HG03354 (cell line): ENCODE measurements around the gene LRCH1.

Experiments
- ATAC-seq: cut with Tn5 transposase; IDR thresholded peaks from one replicate; pipeline ENCODE4 v1.9.1; 2021; ENCODE audit warnings: mild to moderate bottlenecking; ENCODE audit not compliant: unreplicated experiment, poor library complexity, severe bottlenecking

LRCH1 gene

DNA sequence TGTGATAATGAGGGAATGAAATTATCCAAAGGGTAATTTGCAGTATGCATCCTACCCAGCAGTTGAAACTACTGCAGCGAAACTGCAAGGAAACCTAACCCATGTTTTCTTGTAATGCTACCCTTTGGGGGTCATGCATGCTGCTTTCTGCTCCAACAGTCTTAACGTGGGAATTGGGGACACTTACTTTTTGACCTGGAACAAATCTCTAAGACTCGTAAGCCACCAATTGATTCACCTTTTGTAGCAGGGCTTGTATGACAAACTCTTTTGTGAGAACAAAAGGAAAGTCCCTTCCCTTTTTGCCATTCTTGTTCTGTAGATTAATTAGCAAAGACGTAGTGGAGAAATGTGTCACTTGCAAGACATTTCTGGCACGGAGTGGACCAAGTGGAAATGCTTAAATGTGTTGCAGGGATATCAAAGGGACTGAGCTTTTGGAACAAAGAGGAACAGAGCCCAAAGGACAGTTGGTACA is 27.4 kb downstream of the LRCH1 start:
- no peak for ATAC-seq

DNA sequence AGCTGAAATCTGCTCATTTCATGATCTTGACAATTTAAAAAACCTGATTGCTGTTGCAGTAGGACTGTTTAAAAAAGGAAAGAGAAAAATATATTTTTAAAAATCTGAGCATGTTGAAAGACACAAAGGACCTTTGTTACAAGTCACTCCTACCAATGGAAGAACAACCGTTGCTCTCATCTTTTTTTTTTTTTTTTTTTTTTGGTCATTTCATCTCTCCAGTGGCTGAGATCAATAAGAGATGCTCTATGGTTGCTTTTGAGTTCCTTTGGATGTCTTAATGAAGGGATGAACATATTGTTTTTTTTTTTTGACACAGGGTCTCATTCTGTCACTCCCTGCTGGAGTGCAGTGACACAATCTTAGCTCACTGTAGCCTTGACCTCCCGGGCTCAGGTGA is 29.2 kb downstream of the LRCH1 start:
- ATAC-seq = no peak

DNA sequence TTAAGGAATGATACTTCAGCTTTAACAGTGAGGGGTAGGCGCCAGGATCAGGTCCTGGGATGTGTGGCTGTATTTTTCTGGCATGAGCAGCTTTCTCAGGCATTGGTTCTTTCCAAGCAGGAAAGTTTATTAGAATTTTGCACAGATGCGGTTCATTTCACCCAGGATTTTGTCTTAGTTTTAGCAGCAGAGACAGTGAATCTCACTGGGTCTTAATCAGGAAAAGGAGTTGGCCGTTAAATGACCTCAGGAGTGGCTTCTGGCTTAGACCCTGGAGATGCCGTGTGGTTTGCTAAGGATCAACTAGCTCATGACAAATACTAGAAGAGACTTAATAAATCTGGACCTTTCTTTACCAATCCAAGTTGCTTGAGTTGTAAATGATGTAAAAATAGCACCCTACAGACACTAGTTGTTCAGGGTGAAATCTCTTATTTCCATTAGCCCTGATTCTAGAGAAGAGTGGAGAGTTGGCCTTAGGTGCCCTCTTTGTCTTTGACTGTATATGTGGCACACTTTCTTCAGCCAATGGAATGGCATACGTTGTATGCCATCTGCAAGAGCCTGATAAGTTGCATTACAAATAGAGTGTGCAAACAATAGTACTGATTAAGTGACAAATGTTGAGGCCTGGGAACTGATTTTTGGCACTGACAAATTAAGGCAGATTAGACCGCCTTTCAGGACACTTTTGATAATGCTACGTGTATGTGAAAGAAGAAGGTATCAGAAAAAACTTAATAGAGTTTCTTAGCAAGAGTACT is 34.0 kb downstream of the LRCH1 start:
- ATAC-seq = no peak

DNA sequence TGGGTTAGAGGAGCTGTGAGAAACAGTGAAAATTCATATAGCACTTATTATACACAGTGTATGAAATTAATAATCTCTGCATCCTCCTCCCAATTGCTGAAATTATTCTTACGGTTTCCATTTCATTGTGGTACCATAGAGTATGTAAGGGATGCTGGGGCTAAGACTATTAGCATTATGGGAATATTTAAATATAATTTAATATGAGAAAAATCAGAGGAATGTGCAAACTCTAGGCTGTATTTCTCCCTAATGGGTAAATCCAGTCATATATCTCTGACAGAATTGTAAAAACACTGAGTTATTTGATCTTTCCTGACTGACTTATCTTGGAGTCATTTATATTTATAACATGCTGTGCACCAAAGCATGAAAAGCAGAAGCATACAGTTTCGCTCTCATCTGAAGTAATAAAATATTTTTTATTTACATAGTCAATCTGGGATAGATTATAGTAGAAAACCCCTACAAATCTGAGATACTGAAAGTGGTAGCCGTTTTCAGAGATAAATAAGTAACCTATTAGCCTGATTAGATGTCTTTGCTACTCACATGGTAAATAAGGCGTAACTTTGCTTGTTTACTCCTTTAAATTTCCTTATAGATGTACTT is 34.9 kb downstream of the LRCH1 start:
- ATAC-seq = peak; percentile 67

DNA sequence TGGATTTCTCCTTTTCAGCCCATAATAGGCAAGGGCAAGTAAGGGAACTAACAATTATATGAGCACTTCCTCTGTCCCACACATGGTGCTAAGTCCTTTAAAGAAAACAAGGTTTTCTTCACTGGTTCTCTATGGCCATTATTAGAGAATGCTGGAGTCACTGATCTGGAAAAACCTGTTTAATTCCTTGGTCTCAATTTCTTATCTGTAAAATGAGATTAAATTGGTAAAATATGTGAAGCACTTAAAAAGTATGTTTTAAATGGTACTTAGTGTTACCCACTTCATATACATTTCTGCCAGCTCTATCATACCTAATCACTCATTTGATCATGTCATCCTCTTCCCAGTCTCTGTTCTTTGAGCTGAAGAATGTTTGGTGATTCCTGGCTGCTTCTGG is 39.4 kb downstream of the LRCH1 start:
- no peak for ATAC-seq

DNA sequence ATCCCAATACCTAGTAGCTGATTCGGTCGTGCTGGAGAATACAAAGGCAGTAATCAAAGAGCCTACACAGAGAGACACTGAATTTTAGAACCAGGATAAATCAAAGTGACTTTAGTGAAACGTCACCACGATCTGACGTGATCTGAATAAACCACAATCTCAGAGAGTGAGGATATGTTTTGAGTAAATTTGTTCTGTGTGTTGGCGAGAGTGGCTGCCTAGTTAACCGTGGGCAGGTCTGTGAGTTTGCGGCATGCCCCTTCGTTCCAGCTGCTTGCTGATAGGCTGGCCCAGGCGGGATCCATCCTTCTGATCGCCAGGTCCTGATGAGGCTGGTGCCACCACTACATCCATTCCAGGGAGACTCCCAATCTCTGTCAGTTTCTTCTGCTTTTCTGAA is 40.4 kb downstream of the LRCH1 start:
- ATAC-seq = peak; percentile 52

DNA sequence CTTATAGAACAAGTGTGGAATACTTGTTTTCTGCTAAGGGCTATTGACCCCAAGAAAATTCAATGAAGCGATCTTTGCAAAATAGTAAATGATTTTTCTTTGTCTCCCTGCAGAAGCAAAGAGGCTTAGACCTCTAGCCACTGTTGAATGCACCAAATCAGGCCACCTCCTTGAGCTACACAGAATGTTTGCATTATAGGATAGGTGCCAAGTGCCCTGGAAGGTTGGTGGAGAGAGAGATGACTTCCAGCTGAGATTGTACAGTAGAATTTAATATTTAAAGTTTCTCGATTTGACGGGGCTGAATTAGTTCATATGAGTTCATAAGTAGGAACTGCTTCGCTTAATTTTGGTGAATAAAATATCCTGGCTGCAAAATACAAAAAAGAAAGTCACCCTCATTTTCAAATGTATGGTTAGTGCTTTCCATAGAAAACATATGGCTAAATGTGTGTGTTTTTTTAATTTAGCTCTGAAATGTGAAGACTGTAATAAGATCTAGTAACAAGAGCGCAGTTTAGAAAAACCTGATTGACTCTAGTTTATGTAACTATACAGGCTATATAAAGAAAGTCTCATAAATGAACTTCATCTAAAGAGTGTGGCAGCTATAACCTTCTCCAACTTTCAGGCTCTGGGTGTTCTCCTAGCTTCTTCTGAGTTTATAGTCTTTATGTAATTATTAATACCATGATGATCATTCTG is 41.6 kb downstream of the LRCH1 start:
- ATAC-seq = no peak

DNA sequence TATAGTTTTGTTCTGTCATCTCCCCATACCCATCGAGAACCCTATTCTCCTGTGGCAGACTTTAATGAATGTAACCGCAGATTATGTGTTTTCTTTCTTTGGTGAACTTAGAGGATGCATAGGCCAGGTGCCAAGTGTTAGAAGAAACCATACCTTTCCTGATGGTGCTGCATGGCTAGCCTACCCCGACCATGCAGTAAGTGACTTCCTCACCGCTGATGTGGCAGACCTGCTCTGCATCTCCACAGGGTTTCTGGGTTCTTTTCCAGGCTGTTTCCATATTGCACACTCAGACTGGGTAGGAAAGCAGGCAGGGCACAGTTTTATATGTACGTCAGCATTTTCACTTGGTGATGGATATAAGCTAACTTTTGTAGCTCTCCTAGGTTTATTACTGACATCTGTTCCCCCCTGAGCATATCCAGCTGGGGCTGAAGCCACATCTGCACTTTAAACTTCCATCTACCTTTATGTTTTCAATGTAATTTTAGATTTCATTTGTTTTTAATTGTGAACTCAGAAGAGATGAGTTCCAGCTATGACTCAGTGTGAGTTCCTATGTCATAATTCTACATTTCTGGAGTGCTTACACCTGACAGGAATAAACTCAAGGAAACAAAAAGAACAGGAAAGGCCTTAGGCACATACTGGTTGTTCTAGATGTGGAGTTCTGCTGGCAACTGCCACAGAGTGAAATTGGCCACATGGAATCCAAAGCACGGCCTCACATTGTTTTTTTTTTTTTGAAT is 42.3 kb downstream of the LRCH1 start:
- ATAC-seq = peak; percentile 41

DNA sequence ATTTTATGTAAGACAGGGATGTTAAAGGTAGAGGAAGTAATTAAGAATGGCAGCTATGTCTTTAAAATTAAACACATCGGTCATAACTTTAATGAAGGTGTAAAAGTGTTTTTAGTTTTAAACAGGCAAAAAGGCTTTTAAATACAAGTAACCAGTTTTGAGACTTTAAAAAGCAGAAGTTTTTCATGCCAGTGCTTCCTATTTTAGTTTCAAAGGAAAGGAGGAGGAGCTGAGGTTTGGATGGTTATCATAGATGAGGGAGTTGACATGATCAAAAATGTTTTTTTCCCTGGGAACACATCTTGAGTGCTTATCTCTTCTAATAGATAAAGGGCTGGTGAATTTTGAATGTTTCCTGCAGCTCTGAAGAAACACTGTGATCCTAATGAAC is 42.9 kb downstream of the LRCH1 start:
- no peak for ATAC-seq

DNA sequence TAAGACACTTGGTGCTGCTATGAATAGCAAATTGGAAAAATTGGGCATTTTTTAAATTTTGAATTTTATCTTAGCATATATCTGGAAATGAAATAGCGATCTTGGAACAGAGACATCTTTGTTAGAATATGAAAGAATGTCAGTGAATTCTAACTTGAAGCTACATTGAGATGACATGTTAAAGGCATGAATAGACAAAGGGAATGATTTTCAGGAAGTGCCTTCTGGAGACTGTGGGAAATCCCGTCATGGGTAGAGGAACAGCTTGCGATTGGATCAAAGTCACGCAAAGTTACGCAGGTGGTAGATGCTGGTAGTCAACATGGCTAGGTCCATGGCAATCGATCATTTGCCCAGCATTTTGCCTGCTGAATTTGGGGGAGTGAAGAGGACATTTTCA is 43.5 kb downstream of the LRCH1 start:
- no peak for ATAC-seq

DNA sequence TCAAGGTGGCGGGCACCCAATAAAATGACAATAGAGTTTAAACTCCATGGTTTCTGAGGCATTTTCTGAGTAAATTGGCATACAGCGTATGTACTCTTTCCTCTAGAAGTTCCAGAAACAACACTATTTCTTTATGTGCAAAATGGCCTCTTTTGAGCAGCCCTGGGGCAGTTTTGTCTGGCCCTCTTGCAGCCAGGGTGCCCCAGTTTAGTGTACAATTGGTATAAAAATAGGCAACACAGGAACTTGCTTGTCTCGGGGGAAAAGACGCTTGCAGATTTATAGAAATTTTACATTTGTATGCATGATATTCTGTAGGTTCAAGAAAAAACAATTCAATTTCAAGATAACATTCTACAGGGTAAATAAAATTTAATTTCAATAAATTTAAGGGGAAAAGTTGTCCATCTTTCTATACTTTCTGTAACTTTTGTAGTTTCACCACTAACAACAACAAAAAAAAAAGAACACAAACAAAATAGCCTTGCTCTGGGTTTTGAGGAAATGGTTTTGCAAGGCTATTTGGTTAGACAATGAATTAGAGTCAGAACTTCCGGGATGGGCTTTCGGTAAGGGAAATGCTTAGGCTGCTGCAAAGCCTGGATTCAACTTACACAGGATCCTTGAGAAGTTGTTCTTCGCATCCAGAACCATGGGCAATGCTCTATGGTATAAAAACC is 45.3 kb downstream of the LRCH1 start:
- peak; percentile 48 for ATAC-seq

DNA sequence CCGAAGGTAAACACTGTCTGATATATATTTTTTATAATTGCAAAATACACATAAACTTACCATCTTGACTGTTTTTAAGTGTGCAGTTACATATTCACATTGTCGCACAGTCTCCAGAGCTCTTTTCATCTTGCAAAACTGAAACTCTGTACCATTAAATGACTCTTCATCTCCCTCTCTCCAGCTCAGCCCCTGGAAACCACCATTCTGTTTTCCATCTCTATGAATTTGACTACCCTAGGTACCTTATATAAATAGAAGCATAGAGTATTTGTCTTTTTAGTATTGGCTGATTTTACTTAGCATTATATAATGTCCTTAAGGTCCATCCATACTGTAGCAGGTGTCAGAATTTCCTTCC is 45.8 kb downstream of the LRCH1 start:
- peak; percentile 64 for ATAC-seq

DNA sequence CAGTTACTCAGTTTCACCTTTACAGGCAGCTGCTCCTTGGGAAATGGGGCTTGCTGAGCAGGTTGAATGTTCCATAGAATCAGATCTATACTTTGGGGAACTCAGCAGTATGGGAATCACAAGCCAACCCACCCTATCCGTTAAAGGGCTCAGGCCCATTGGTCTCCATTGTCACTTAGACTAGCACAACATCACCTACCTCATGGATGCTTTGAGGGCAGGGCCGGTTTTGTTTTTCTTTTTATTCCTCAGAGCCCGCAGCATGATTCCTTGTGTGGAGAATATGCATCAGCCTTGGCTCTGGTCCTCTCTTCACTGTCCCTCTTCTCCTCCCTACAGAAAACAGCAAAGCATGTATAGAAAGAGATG is 48.0 kb downstream of the LRCH1 start:
- ATAC-seq = no peak

DNA sequence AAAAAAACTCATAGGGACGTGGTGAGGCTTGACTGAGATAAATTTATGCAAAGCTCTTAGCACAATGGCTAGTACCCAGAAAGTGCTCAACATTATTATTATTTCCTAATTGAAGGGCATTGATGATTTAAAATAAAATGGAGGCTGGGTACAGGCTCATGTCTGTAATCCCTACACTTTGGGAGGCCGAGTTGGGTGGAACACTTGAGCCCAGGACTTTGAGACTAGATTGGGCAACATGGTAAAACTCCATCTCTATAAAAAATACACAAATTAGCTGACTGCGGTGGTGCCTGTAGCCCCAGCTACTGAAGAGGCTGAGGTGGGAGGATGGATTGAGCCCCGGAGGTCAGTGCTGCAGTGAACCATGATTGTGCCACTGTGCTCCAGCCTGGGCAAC is 49.6 kb downstream of the LRCH1 start:
- no peak for ATAC-seq

DNA sequence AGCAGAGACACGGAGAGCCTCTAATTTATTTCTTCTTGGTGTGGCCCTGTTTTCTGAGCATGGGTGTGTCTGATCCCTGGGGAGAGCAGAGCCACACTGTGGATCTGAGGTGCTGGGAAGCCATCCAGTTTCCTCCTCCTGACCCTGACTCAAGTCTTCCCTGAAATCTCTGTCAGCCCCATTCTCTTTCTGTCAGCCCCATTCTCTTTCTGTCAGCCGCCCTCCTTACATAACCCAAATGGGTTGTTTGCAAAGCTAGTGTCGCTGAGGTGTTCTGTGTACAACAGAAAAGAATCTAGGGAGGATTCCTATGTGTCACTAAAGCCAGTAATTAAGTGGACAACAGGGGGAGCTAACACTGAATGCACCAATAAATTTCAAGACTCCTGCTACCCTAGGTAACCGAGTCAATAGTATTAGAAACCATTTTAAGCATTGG is 50.2 kb downstream of the LRCH1 start:
- ATAC-seq = no peak

DNA sequence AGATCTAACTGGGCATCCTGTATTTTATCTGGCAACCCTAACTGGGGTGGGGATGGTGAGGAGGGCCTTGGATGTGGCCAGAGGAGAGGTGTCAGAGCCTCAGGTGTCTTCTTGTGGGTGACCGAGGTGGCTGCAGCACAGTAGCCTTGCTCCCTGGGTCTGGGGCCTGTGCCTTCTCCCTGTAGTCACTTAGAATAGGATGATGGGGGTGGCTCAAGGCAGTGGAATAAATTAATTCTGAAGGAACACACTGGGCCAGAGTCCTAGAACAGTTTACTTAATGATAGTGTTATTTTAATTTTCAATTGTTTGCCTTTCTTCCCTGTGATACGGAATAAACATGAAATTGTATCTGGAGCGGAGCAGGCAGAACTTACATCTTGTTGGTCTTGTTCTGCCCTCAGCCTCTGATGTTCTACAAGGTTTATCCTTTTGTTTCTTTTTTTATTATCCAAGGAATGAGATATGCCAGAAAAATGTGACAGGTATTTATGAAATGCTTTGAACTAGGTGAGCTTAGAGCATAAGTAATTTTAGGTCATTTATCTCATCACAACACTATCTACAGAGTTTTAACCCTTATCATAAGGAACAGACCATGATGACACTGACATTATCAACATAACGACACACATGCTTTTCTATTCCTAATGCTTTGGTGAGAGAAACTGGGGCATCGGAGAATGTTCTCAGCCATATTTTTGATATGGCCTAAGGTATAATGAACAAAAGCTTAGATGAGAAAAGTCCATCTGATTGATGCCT is 51.4 kb downstream of the LRCH1 start:
- no peak for ATAC-seq

DNA sequence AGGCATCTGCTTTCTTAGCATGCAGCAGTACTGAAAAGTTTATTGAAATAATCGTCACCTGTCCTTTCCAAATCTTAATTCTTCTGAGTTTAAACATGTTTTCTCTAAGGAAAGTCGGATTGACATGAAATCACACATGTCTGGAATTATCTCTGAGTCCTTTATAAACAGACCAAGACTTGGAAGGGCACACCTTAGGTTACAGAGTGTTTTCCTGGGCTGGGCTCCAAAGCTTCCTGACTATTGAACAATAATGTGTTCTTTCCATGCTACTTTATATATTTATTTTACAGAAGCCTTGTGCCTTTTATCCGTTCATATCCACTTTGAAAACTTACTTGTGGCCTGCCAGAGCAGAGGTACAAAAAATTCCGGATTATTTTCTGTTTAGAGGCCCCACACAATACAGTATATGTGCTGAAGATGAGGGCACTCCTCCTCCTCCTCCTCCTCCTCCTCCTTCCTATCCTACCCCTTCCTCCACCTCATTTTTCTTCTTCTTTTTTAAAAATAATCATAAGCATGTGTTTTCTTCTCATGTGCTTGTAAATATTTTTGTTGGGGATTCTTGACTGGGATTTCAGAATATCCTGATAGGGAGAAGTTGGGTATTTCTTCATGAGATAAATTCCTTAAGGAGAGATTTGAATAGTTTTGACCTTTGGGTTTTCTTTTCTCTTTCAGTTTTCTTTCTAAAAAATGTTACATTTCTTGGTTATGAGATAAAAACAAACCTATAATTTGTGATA is 52.3 kb downstream of the LRCH1 start:
- ATAC-seq = no peak

DNA sequence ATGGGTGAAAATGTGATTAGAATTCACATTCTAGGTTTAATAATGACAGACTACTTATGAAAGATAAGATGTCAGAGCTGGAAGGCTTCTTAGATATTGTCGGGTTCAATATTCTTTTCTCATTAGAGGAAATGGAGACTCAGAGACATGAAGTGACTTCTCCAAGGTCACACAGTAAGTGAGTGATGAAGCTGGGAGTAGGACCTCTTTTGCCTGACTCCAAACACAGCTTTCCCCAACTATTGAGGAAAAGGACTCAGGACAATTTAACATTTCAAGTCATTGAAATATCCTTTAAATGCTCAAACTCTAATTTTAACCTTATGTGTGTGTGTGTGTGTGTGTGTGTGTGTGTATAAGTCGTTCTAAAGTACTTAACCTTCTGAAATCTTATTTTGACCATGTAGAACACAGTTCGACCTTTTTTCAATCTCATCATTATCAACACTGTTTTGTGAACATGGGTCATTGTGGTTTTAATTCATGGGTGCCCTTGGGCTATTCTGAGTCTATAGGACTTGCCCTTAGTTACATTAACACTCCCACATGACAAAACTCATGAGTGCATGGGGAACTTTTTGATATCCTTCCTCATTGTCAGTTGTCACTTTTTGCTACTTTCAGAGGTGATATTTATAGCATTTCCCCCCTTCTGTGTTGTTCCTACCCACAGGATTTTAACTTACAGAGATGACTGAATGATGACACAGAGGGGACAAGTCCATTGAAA is 53.0 kb downstream of the LRCH1 start:
- peak; percentile 39 for ATAC-seq
